GM12892 (cell line): Measurements from ENCODE around the gene TBC1D12.

Experiments
- POLR2A ChIP-seq: IDR thresholded peaks from 2 replicates; pipeline ENCODE4 v1.6.1; 2011; ENCODE audit warnings: low read depth, low read length, control low read depth
- POLR2AphosphoS5 ChIP-seq: IDR thresholded peaks from 2 replicates; pipeline ENCODE4 v1.6.1; 2011; ENCODE audit warnings: low read depth, low read length, control low read depth
- TAF1 ChIP-seq: IDR thresholded peaks from 2 replicates; pipeline ENCODE4 v1.6.1; 2011; ENCODE audit warnings: low read depth, mild to moderate bottlenecking, control low read depth, low read length, borderline replicate concordance

- TF ChIP-seq POLR2A (no peak), POLR2AphosphoS5 (no peak), TAF1 (no peak)
Observed at GRCh38 chr10:94571081-94571480, 168.7 kb downstream of the TBC1D12 start.
